Medulla oblongata (tissue), 1 donor: Measurements from ENCODE around the gene NCR2.

ENCODE experiments used
- DNase-seq: peaks from one replicate; pipeline ENCODE4 v3.0.0-alpha.2; 2015; ENCODE audit errors: extremely low spot score

Gene NCR2

GRCh38 chr6:41331401-41332150 lies 3.8 kb upstream of the NCR2 start:
- DNase-seq: no peak

- DNase-seq: no peak
Observed at GRCh38 chr6:41332241-41332640, 3.2 kb upstream of the NCR2 start.

GRCh38 chr6:41332842-41333736 lies 2.3 kb upstream of the NCR2 start:
- no peak for DNase-seq

- DNase-seq: no peak
Observed at GRCh38 chr6:41334482-41335040, 847 bp upstream of the NCR2 start.

- no peak for DNase-seq
Observed at GRCh38 chr6:41335943-41336342, 535 bp downstream of the NCR2 start.

- DNase-seq: no peak
Observed at GRCh38 chr6:41336824-41337223, 1.4 kb downstream of the NCR2 start.

- DNase-seq: no peak
Observed at GRCh38 chr6:41337709-41338108, 2.3 kb downstream of the NCR2 start.

- no peak for DNase-seq
Observed at GRCh38 chr6:41338659-41339058, 3.3 kb downstream of the NCR2 start.

- DNase-seq: no peak
Observed at GRCh38 chr6:41341580-41341979, 6.2 kb downstream of the NCR2 start.

GRCh38 chr6:41342241-41342640 lies 6.8 kb downstream of the NCR2 start:
- no peak for DNase-seq

GRCh38 chr6:41343641-41344187 lies 8.3 kb downstream of the NCR2 start:
- no peak for DNase-seq

GRCh38 chr6:41344876-41345275 lies 9.5 kb downstream of the NCR2 start:
- DNase-seq: no peak

GRCh38 chr6:41345901-41346300 lies 10.5 kb downstream of the NCR2 start:
- no peak for DNase-seq

- no peak for DNase-seq
Observed at GRCh38 chr6:41346441-41346840, 11.0 kb downstream of the NCR2 start.

- DNase-seq: no peak
Observed at GRCh38 chr6:41347378-41348050, 12.1 kb downstream of the NCR2 start.

- DNase-seq: no peak
Observed at GRCh38 chr6:41348934-41349333, 13.5 kb downstream of the NCR2 start.

- no peak for DNase-seq
Observed at GRCh38 chr6:41352396-41352795, 17.0 kb downstream of the NCR2 start.

GRCh38 chr6:41352907-41353306 lies 17.5 kb downstream of the NCR2 start:
- no peak for DNase-seq

- no peak for DNase-seq
Observed at GRCh38 chr6:41353333-41353732, 17.9 kb downstream of the NCR2 start.

GRCh38 chr6:41355952-41356351 lies 20.5 kb downstream of the NCR2 start:
- no peak for DNase-seq

GRCh38 chr6:41356825-41357224 lies 21.4 kb downstream of the NCR2 start:
- no peak for DNase-seq

- DNase-seq: no peak
Observed at GRCh38 chr6:41358503-41358902, 23.1 kb downstream of the NCR2 start.
